ENCODE measurements around the gene CIAO2A.
"Not testable (repeated sequence)": the region's sequence is repeated elsewhere in the genome, so short reads cannot be mapped to it uniquely, and the experiment has no call there.

CIAO2A gene

DNA sequence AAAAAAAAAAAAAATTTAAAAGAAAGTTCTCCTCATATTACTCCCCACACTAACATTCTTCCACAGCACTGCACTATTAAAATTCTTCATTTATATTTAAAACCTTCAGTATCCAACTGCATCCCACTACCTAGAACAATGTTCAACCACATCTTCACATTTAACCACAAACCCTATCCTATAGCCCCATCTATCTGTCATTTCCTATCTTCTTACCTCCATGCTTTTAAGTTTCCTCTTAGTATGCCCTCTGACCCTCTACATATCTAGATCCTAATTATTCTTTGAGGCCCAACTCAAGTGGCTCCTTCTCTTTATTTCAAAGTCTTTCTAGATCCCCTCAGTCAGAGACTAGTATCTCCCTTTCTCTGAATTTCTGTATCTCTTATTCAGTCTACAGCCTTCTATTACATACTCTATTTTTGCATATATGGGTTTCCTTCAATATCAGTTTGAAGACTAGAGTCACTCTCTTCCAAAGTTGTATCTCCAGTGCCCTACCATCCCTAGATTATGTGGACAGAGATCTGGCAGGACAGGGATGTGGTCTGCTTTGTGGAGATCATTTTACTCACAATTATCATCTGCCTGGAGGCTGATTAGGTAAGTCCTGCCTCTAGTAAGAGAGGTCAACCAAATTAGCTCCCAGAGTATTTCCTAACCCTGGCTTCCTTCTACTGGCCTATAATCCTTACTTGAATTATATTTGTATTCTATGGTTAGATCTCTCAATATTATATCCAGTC, 1.4 kb downstream of the CIAO2A start:
- Histone ChIP-seq H3K9ac (ENCODE audit: low read depth, low read length) (no peak overlapping the region), H3K27me3 (ENCODE audit: control insufficient read depth, insufficient read depth, low read length) (no peaks in the 10 kb centered on the region), H3K9me3 (ENCODE audit: control insufficient read depth, insufficient read depth, low read length) (no peaks in the 10 kb centered on the region), H3K36me3 (ENCODE audit: control insufficient read depth, insufficient read depth, low read length) (peaks cover 6% of the 10 kb centered on the region), H3K4me1 (ENCODE audit: control insufficient read depth, insufficient read depth, low read length) (peaks cover 3% of the 10 kb centered on the region), H3K4me3 (ENCODE audit: low read depth, low read length) (peak overlapping the region; percentile 92)

DNA sequence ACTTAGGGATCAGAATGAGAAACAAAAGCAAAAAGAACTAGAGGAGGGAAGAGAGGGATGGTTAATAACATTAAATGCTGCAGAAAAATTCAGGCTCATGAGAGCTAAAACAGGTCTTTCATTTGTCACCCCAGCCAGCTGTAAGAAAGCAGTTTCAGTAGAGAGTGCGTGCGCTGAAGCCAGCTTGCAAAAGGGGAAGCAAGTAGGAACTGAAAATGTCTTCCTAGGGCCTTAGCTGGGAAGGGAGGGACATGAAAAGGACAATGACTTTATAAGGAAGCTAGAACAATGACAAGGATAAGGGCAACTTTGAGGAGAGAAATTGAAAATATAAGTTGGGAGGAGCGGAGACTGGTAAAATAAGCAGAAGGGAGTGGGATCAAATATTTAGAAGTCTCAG, 3.1 kb downstream of the CIAO2A start:
- Histone ChIP-seq H3K4me1 (ENCODE audit: control insufficient read depth, insufficient read depth, low read length) (peaks cover 3% of the 10 kb centered on the region), H3K9ac (ENCODE audit: low read depth, low read length) (no peak overlapping the region), H3K27me3 (ENCODE audit: control insufficient read depth, insufficient read depth, low read length) (no peaks in the 10 kb centered on the region), H3K4me3 (ENCODE audit: low read depth, low read length) (no peak overlapping the region), H3K9me3 (ENCODE audit: control insufficient read depth, insufficient read depth, low read length) (no peaks in the 10 kb centered on the region), H3K36me3 (ENCODE audit: control insufficient read depth, insufficient read depth, low read length) (peaks cover 6% of the 10 kb centered on the region)

DNA sequence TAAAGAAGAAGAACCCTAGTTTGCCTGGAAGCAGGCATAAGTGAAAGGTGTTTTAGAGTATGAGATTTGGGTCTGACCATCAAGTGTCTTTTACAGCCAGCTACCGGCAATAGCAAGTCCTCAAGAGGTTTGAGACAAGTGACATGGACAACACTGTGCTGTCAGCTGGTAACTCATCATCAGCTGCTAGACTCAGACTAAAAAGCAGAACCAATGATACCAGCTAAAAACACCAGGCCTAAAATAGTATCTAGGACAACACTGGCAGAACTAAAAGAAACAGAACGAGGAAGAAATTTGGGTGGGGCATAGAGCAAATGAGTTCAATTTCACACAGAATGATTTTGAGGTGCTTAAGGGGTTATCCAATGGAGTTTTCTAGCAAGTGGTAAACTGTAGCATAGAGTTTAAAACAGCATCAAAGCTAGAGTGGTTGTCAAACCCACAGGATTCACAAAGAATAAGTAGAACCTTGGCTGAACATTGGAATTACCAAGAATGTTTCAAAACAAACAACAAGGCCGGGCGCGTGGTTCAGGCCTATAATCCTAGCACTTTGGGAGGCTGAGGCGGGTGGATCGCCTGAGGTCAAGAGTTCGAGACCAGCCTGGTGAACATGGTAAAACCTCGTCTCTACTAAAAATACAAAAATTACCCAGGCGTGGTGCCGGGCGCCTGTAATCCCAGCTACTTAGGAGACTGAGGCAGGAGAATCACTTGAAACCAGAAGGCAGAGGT, 3.9 kb downstream of the CIAO2A start:
- Histone ChIP-seq H3K4me1 (ENCODE audit: control insufficient read depth, insufficient read depth, low read length) (no peaks in the 10 kb centered on the region), H3K4me3 (ENCODE audit: low read depth, low read length) (no peak overlapping the region), H3K9ac (ENCODE audit: low read depth, low read length) (no peak overlapping the region), H3K27me3 (ENCODE audit: control insufficient read depth, insufficient read depth, low read length) (no peaks in the 10 kb centered on the region), H3K9me3 (ENCODE audit: control insufficient read depth, insufficient read depth, low read length) (no peaks in the 10 kb centered on the region), H3K36me3 (ENCODE audit: control insufficient read depth, insufficient read depth, low read length) (peaks cover 6% of the 10 kb centered on the region)

DNA sequence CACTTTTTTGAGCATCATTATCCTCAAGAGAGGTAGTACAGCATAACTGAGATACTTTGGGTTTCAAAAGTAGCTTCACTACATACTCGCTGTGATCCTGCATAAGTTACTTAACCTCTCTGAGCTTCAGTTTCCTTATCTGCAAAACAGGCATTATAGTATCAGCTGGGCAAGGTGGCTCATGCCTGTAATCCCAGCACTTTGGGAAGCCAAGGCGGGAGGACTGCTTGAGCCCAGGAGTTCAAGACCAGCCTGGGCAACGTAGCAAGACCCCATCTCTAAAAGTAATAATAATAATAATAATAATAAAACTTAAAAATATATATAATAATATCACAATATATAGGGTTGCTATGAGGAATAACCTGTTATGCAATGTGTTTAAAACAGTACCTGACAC, 10.9 kb downstream of the CIAO2A start:
- Histone ChIP-seq H3K27me3 (ENCODE audit: control insufficient read depth, insufficient read depth, low read length) (no peaks in the 10 kb centered on the region), H3K36me3 (ENCODE audit: control insufficient read depth, insufficient read depth, low read length) (peaks cover under 1% of the 10 kb centered on the region), H3K4me1 (ENCODE audit: control insufficient read depth, insufficient read depth, low read length) (no peaks in the 10 kb centered on the region), H3K9me3 (ENCODE audit: control insufficient read depth, insufficient read depth, low read length) (no peaks in the 10 kb centered on the region), H3K4me3 (ENCODE audit: low read depth, low read length) (no peak overlapping the region), H3K9ac (ENCODE audit: low read depth, low read length) (no peak overlapping the region)

DNA sequence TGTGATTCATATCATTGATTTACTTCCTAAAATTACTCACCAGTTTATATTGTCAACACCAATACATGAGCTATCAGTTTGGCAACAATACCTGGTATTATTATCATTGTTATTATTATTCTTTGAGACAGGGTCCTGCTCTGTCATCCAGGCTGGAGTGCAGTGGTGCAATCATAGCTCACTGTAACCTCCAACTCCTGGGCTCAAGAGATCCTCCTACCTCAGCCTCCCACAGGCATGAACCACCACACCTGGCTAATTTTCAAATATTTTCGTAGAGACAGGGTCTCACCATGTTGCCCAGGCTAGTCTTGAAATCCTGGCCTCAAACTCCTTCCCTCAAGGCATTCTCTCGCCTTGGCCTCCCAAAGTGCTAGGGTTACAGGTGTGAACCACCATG, 20.1 kb downstream of the CIAO2A start:
- not testable (repeated sequence) for H3K36me3 ChIP-seq (ENCODE audit: control insufficient read depth, insufficient read depth, low read length); H3K4me3 ChIP-seq (ENCODE audit: low read depth, low read length); H3K9ac ChIP-seq (ENCODE audit: low read depth, low read length); H3K4me1 ChIP-seq (ENCODE audit: control insufficient read depth, insufficient read depth, low read length); H3K27me3 ChIP-seq (ENCODE audit: control insufficient read depth, insufficient read depth, low read length); H3K9me3 ChIP-seq (ENCODE audit: control insufficient read depth, insufficient read depth, low read length)

DNA sequence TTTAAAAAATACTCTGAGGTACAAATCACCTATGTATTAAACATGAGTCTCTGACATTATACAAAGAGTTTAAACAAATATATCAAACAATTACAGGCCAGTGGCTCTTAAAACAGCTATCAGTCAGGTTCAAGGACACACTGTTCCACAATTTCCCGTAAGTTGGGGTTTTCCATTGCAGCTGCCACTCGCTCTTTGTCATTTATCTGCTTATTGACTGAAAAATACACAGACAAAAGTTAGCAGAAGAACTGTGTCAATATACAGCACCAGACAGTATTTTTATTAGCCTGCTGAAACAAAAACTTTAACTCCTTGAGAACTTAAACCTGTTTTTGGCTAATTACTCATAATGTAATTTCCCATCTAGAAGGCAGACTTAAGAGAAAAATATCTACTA, 20.8 kb downstream of the CIAO2A start:
- Histone ChIP-seq H3K9ac (ENCODE audit: low read depth, low read length) (no peak overlapping the region), H3K36me3 (ENCODE audit: control insufficient read depth, insufficient read depth, low read length) (no peaks in the 10 kb centered on the region), H3K27me3 (ENCODE audit: control insufficient read depth, insufficient read depth, low read length) (no peaks in the 10 kb centered on the region), H3K4me1 (ENCODE audit: control insufficient read depth, insufficient read depth, low read length) (no peaks in the 10 kb centered on the region), H3K4me3 (ENCODE audit: low read depth, low read length) (no peak overlapping the region), H3K9me3 (ENCODE audit: control insufficient read depth, insufficient read depth, low read length) (no peaks in the 10 kb centered on the region)

DNA sequence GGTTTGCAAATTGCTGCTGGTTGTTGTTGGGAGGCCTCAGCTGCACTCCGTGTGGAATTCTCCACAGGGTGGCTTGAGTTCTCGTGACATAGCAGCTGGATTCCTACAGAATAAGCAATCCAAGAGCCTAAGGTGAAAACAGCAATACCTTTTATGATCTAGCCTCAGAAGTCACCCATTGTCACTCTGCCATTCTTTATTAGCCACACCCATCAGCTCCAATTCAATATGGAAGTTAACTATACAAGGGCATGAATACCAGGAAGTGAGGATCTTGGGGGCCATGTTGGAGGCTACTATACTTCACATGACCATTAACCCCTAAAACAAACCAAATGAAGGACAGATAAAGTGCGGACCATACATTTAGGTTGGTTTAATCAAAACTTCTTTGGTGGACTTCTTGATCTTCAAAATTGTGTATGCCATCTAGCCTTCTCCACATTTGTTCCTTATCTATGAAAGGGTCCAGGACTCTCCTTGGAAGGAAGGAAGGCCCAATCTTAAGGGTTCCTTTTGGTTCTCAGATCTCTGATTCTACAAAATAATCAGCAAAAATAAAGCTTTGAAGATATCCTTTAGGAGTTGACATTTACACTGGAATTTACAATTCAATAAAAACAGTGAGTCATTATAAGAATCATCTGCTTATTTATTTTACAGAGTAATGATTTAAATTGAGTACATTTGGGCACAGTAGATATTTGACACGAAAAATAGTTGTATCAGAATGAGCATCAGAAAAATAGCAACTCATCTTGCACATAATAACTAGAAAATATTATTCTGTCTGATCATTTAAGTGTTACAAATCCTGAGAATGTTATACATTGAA, 21.5 kb downstream of the CIAO2A start:
- H3K9ac ChIP-seq (ENCODE audit: low read depth, low read length), result no peak overlapping the region
- no peak overlapping the region for H3K4me3 ChIP-seq (ENCODE audit: low read depth, low read length)
- H3K27me3 ChIP-seq (ENCODE audit: control insufficient read depth, insufficient read depth, low read length), result no peaks in the 10 kb centered on the region
- H3K9me3 ChIP-seq (ENCODE audit: control insufficient read depth, insufficient read depth, low read length), result no peaks in the 10 kb centered on the region
- no peaks in the 10 kb centered on the region for H3K36me3 ChIP-seq (ENCODE audit: control insufficient read depth, insufficient read depth, low read length)
- no peaks in the 10 kb centered on the region for H3K4me1 ChIP-seq (ENCODE audit: control insufficient read depth, insufficient read depth, low read length)

DNA sequence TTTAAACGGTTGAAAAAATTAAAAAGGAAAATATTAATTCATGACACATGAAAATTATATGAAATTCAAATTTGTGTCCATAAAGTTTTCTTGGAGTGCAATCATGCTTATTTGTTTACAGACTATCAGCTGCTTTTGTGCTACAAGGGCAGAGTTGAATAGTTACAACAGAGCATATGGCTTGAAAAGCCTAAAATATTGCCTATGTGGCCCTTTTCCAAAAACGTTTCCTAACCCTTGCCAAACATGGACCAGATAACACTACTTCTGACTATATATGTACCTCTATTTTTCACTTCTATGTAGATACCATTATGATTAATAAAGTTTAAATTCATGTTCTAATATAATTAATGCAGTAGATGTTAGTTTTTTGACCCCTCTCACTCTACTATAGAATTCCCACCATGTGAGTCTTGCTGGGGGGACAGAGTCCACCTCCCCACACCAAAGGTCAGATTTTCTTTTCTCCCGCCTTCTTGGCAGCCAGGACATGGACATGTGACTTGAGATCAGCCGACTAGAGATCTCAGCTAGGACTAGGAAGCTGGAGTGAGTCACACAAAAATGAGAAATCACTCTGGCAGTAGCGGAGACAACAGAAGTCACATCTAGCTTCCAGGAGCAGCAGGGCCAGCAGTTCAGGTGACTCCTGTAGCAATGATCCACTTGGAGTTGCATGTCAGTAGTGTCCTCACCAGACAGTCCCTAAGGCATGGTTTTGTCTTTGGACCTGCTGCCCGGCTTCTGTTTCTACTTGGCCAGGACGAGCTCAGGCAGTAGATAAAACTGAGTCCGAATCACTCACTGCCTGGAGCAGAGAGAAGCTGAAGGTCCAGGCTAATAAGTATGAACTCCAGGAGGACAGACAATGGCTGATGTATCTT, 22.4 kb downstream of the CIAO2A start:
- Histone ChIP-seq H3K9ac (ENCODE audit: low read depth, low read length) (no peak overlapping the region), H3K36me3 (ENCODE audit: control insufficient read depth, insufficient read depth, low read length) (no peaks in the 10 kb centered on the region), H3K9me3 (ENCODE audit: control insufficient read depth, insufficient read depth, low read length) (no peaks in the 10 kb centered on the region), H3K4me3 (ENCODE audit: low read depth, low read length) (no peak overlapping the region), H3K27me3 (ENCODE audit: control insufficient read depth, insufficient read depth, low read length) (no peaks in the 10 kb centered on the region), H3K4me1 (ENCODE audit: control insufficient read depth, insufficient read depth, low read length) (no peaks in the 10 kb centered on the region)

DNA sequence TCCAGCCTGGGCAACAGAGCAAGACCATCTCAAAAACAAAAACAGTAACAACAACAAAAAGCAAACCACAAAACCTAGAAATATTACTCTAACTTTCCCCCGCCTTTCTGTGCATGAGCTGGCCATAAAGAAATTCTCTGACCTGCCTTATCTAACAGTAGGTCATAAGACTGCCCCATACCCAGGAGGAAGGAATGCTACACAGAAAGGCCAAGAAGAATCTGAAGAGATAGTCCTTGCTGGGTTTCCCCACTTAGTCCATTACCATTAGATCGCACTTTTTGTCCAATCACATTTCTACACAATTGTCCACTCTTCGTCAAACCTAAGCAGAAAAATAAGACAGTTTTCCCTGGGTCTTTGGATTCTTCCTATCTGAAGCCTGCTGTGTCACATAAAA, 23.5 kb downstream of the CIAO2A start:
- Histone ChIP-seq H3K4me1 (ENCODE audit: control insufficient read depth, insufficient read depth, low read length) (no peaks in the 10 kb centered on the region), H3K9ac (ENCODE audit: low read depth, low read length) (no peak overlapping the region), H3K27me3 (ENCODE audit: control insufficient read depth, insufficient read depth, low read length) (no peaks in the 10 kb centered on the region), H3K9me3 (ENCODE audit: control insufficient read depth, insufficient read depth, low read length) (no peaks in the 10 kb centered on the region), H3K36me3 (ENCODE audit: control insufficient read depth, insufficient read depth, low read length) (no peaks in the 10 kb centered on the region), H3K4me3 (ENCODE audit: low read depth, low read length) (no peak overlapping the region)

DNA sequence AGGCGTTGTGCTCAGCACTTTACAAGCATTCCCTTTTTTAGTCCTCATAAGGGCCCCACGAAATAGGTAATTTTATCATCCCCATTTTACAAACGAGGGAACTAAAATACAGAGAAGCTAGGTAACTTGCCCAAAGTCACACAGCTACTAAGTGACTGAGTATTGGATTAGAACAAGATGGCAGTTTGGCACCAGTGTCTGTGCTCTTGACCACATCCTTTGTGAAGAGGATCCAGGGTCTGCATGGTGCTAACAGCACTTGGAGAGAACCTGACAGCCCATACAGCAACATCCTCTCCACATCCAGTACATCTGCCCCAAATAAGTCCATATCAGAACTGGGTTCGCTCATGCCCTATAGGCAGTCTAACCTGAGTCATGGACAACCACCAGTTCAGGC, 25.5 kb downstream of the CIAO2A start:
- no peak overlapping the region for H3K9ac ChIP-seq (ENCODE audit: low read depth, low read length)
- H3K27me3 ChIP-seq (ENCODE audit: control insufficient read depth, insufficient read depth, low read length), result no peaks in the 10 kb centered on the region
- no peaks in the 10 kb centered on the region for H3K36me3 ChIP-seq (ENCODE audit: control insufficient read depth, insufficient read depth, low read length)
- no peak overlapping the region for H3K4me3 ChIP-seq (ENCODE audit: low read depth, low read length)
- no peaks in the 10 kb centered on the region for H3K4me1 ChIP-seq (ENCODE audit: control insufficient read depth, insufficient read depth, low read length)
- H3K9me3 ChIP-seq (ENCODE audit: control insufficient read depth, insufficient read depth, low read length), result no peaks in the 10 kb centered on the region

DNA sequence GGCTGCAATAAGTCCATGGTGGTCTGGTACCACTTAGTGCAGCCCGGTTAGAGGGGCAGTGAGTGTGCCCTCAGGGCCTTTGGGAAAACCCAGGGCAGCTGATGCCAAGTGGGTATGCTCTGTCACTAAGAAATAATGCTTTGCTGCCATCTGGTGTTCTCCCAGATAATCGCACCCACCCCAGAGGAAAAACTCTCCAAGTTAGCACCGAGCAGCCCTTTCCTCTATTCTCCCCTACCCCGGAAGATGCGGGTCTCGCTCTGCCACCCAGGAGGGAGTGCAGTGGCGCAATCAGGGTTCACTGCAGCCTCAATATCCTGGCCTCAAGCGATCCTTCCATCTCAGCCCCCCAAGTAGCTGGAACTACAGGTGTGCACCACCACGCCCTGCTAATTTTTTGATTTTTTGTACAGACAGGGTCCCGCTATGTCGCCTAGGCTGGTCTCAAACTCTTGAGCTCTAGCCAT, 26.0 kb downstream of the CIAO2A start:
- no peak overlapping the region for H3K4me3 ChIP-seq (ENCODE audit: low read depth, low read length)
- H3K27me3 ChIP-seq (ENCODE audit: control insufficient read depth, insufficient read depth, low read length), result no peaks in the 10 kb centered on the region
- H3K4me1 ChIP-seq (ENCODE audit: control insufficient read depth, insufficient read depth, low read length), result no peaks in the 10 kb centered on the region
- H3K9ac ChIP-seq (ENCODE audit: low read depth, low read length), result no peak overlapping the region
- no peaks in the 10 kb centered on the region for H3K9me3 ChIP-seq (ENCODE audit: control insufficient read depth, insufficient read depth, low read length)
- H3K36me3 ChIP-seq (ENCODE audit: control insufficient read depth, insufficient read depth, low read length), result no peaks in the 10 kb centered on the region

Measured in iPS-15b (cell line).